AG09319 (cell line): ENCODE data around the gene ASB2.

Experiments used
- DNase-seq: peaks from one replicate; pipeline ENCODE4 v3.0.0-alpha.2; 2010; ENCODE audit warnings: low read depth; ENCODE audit errors: extremely low read depth
- CTCF ChIP-seq: IDR thresholded peaks from 2 replicates; pipeline ENCODE4 v1.5.1; 2011; ENCODE audit warnings: low read depth, mild to moderate bottlenecking, inconsistent platforms, low read length, moderate library complexity

Gene ASB2

DNA sequence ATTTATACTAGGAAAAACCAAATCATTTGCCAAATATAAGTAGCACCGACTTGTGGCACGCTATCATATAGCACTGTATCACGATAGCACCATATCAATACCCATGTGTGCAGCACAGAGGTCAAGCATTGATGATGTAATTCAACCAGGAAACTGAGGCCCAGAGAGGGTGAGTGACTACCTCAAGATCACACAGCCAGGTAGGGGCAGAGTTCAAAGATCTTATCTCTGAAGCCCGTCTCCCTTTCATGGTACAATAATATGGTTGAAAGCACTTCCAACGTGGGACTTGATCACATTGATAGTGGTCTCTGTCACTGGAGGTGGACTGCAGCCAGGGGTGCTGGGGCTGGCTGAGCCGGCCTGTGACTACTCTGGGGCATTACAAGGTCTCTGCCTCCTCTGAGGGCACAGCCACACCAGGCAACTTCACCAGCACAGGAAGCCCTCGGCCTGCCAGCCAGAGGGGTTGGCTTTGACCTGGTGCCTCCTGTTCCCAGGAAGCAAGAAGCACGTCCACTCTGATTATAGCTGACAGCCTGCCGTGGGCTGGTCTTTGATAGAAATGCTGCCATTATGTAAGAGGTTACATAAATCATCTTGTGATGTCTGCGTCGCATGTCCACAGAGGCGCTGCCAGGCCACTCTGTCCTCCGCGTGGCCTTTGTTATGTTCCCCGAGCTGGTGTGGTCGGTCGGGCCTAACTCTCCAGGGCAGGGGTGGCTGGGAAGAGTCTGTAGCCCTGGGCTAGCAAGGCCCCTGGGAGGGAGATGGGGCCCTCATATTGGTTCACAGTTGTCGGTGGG lies 55.2 kb downstream of the ASB2 start:
- DNase-seq, result no peak

GRCh38 chr14:93917141-93917540 lies 59.2 kb downstream of the ASB2 start:
- DNase-seq, result no peak
- no peak for TF ChIP-seq CTCF

More for the DNA sequence above, 55.2 kb downstream of the ASB2 start:
- TF ChIP-seq CTCF, result no peak

DNA sequence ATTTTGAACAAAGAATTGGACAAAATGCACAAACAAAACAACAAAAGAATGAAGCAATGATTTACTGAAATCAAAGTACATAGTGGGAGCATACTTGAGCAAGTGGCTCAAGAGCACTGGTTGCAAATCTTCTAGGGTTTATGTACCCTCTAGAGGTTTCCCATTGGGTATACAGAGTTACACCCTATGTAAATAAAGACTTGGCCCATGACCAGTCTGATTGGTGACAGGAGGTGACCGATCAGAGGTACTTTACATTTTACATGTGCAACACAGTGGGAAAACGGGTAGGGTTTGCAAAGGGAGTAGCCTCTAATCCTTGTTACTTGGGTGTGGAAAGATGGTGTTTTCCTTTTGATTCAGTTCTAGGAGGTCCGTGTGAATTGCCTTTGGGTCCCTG lies 59.9 kb downstream of the ASB2 start:
- no peak for DNase-seq
- no peak for TF ChIP-seq CTCF

DNA sequence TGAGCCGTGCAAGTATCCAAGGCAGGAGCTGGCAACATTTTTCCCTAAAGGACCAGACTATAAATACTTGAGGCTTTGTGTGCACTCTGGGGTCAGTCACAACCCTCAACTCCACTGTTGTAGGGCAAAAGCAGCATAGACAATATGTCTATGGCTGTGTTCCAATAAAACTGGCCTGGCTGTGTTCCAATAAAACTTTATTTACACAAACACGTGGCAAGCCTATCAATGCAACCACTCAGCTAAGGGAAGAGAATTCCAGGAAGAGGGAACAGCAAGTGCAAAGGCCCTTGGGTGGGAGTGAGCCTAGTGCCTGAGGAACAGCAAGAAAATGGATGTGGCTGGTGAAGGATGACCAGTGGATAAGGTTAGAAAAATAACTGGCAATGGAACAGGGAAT lies 60.6 kb downstream of the ASB2 start:
- no peak for DNase-seq
- TF ChIP-seq CTCF, result no peak

DNA sequence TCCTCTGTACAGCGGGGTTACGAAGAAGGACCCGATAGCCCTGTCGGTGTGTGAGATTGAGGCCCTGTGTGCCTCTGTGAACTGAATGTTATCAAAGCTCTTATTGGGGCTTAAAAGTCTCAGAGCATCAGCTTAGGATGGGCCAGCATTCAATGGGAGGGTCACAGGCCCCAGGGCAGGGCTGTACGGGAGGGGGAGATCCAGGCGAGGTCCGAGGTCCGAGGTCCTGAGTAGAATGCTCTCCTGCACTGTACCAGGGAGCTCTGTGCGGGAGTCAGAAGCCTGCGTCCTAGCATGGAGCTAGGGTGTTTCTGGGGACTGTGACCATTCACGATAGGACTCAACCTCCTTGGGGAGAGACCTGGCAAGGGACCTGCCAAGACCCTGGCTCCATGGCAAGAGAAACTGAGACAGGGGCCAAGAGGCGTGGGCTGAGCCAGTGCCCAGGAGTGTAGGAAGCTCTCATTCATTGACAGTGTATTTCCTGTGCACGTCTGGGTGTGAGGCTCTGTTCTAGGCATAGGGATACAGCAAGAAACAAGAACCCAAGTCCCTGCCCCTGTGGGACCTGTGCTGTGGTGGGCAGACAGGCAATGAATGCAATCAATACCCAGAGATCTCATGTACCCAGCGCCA lies 61.2 kb downstream of the ASB2 start:
- TF ChIP-seq CTCF, result no peak
- DNase-seq, result no peak

DNA sequence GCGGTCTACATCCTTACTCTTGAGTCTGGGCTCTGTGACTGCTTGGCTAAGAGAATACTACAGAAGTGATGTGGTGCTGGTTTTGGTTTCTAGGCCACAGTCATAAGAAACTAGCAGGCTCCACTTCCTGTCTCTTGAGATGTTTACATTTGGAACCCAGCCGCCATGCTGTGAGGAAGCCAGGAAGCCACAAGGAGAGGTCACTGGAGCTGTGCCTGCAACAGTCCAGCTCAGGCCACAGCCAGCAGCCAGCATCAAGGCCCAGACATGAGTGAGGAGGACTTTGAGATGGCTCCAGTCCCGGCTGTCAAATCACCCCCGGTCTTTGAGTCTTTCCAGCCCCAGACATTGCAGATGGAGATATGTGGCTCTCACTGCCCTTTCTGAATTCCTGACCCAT lies 62.1 kb downstream of the ASB2 start:
- no peak for TF ChIP-seq CTCF
- no peak for DNase-seq

DNA sequence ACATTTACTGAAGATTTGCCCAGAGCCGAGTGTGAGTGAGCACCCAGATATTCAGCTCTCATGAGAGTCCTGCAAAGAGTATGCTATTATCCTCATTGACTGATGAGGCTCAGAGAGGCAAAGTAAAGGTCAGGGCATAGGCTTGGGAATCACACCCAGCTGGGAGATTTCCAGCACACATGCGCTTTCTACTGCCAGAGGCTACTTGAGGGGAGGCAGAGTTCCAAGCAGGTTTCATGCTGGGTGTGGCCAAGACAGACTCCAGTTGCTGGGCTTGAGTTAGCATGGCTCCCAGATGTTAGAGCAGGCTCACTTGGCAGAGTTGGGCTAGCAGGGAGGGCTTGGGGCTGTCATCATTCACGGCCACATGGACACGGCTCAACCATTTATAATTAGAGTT lies 63.6 kb downstream of the ASB2 start:
- DNase-seq, result no peak
- TF ChIP-seq CTCF, result no peak
